GM18520 (cell line): ENCODE results near the gene NPIPA8.
"Not testable (repeated sequence)": the region's sequence is repeated elsewhere in the genome, so short reads cannot be mapped to it uniquely, and the experiment has no call there.

Experiments used
- ATAC-seq: cut with Tn5 transposase; IDR thresholded peaks from one replicate; pipeline ENCODE4 v1.9.1; 2021; ENCODE audit not compliant: unreplicated experiment

NPIPA8 gene

DNA sequence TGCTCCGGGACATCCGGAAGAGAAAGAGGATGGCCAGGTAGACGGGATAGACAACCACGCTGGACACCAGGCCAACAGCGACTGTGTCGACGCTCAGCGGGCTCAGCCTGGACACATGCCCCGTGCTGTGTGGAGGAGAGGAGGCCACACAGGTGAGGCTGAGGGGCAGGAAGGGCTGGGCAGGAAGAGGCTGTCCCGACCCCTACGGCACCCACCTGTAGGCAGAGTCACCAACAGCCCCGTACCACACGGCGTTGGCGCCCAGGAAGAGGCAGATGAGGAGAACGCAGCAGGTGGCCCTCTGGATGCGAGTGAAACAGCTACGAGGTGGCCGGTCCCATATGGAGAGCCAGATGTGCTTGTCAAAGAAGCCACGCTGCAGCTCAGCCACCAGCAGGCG lies at the start of gene NPIPA8:
Gene NPIPA8 (minus strand): TSS at position 101 of the 400 bp plus-strand sequence. CDS start 4,074 bp downstream, outside the sequence.
- ATAC-seq: not testable (repeated sequence)

DNA sequence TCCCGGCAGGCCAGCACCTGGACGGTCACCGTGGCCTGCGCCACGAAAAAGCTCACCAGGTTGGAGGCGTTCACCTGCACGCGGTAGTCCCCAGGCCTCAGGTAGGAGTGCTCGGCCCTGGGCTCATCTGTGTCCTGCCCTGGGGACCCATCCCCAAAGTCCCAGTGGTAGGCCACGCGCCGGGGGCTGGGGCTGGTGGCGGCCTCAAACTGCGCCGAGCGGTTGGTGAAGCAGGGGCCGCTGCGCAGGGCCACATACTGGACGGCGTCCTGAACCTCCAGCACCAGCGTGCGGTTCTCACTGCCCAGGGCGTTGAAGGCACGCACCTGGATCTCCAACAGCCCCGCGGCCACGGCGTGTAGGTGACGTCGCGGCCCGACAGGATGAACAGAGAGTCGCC lies 48.7 kb upstream of the NPIPA8 start:
- ATAC-seq: not testable (repeated sequence)

DNA sequence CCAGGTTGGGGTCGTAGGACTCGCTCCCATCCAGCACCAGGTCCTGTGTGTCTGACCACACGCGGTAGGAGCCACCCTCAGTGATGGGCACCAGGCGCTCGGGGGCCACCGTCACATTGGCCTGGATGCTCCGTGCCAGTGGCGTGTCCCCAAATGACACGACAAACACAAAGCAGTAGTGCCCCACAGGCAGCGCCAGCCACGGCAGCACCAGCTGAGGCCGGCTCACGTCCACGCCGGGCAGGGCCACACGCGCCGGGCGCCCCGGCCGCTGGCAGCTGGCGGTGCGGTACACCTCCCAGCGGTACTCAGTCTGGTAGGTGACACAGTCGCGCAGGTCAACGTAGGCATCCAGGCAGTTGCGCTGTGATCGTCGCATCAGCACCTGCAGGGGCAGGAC lies 48.3 kb upstream of the NPIPA8 start:
- not testable (repeated sequence) for ATAC-seq

DNA sequence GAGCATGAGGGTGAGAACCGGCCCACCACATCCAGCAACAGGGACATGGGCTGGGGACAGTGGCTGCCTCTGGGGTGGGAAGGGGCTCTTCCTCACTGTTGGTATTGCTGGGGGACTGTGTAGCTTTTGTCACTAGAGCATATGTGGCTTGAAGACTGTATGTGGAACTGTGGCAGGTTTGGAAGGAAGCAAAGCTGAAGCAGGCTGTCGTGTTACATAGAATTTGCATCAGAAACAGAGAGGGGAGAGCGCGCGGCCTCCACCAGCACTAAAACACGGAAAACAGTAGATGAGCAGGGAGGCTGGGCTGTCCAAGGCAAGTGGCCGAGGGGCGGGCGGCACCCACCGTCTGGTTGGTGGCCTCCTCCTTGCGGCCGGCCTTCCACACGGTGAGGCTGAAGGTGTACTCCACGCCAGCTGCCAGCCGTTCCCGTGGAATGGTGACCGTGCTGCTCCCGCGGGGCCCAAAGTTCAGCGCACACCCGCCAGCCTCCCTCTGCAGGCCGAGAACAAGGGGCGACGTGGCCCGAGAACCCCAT lies 47.6 kb upstream of the NPIPA8 start:
- not testable (repeated sequence) for ATAC-seq

DNA sequence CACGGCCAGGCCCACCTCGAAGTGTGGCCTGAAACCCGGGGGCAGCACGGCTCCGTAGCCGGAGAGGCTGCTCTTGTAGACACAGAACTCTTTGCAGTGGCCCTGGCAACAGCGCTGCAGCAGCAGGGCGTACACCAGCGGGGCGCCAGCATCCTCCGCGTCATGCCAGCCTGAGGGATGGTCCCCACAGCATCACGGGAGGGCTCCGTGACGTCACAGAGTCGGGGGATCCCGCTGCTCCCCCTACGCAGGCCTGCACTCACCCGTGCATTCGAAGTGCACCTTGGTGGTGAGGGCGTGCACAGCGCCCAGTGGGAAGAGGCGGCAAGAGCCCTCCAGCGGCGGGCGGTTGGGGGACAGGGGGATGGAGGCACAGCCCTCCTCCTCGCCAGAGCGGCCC lies 46.2 kb upstream of the NPIPA8 start:
- not testable (repeated sequence) for ATAC-seq

DNA sequence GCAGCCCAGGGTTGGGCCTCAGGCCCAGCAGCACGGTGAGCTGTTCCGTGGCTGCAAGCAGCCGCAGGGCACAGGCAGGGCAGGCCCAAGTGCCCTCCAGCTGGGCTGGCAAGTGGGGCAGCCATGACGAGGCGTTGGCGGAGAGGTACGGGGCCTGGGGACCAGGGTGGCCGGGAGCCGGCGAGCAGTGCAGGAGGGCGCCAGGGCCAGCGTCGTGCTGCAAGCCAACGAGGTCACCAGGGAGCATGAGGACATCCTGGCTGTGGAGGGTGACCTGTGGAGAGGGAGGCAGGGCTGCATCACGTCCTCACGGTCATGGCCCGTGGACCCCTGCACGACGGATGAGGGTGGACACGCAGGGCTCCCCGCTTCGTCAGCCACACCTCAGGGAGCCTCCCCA lies 11.2 kb upstream of the NPIPA8 start:
- not testable (repeated sequence) for ATAC-seq

DNA sequence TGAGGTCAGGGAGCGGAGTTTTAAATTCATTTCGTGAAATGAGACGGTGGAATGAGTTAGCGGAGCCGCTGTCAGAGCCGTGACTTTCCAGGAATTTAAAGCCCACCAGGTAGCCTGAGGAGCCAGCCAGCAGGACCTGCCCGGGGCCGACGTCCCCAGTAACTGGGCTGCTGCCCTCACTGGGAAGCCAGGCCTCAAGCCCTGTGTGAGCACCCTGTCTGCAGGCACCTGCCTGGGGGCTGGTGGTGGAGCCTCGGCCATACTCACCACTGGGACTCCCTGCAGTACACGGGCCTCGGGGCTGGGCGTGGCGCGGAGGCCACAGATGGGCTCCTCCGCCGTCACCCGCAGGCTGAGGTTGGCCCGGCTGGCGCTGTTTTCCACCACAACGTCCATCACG lies 10.5 kb upstream of the NPIPA8 start:
- not testable (repeated sequence) for ATAC-seq

DNA sequence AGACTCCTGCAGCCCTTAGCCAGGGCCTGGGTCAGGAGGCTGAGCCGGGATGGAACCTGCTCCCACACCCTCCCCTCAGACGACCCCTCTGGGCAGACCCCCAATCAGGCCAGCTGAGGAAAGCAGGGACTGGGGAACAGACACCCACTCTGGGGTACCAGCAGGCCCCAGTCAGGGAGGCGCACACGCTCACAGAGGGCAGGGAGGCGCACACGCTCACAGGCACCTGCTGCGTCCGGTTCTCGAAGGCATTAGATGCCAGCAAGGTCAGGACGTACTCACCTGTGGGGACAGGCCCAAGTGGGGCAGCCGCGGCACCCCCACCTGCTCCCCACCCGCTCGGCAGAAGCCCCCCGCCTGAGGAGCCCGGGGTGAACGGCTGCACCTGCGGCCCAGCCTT lies 8.1 kb upstream of the NPIPA8 start:
- ATAC-seq: not testable (repeated sequence)

DNA sequence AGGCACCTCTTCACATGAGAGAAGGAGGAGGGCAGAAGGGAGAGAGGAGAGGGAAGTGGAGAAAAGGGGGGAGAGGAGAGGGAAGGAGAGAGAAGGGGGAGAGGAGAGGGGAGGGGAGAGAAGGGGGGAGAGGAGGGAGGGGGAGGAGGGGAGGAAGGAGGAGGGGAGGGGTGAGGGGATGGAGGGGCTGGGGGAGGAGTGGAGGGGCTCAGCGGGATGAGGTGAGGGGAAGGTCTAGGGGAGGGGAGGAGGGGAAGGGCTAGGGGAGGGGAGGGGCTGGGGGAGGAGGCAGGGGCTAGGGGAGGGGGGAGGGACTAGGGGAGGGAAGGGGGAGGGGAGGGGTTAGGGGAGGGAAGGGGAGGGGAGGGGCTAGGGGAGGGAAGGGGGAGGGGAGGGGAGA lies 5.5 kb upstream of the NPIPA8 start:
- ATAC-seq: not testable (repeated sequence)

DNA sequence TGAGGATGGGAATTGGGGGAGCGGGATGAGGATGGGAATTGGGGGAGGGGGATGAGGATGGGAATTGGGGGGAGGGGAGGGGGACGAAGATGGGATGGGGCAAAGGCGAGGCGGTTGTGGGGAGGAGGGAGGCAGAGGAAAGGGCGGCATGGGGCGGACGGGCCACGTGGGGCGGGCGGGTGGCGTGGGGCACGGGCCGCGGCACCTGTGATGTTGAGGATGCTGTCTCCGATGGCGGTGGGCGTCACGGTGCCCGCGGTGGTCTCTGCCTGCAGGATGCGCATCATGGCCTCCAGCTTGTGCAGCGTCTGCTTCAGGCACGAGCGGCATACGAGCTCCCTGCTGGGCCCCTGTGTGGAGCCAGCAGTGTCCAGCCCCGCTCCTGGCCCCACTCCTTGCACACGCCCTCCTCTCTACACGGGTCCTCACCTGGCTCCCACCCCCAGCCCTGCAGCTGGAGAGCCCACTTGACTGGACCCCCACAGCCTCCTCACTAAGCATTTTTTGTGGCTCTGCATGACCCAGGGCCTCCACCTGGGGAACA lies 5.0 kb upstream of the NPIPA8 start:
- ATAC-seq: not testable (repeated sequence)

DNA sequence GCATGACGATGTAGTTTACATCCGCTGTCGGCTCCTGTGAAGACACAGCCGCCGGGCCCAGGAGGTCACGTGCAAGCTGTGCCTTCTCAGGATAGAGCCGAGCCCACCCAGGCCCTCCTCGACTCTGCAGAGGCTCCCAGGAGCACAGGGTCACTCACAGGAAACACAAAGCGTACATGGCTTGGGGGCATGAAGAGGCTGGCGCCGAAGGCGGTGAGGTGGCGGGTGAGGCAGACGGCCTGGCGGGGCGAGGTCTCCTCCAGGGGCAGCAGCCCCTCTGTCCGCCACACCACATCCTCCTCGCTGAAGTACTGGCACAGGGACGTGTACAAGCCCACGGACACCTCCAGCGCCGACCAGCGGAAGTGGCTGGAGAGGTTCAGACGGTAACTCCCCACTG lies 2.7 kb upstream of the NPIPA8 start:
- ATAC-seq: not testable (repeated sequence)

DNA sequence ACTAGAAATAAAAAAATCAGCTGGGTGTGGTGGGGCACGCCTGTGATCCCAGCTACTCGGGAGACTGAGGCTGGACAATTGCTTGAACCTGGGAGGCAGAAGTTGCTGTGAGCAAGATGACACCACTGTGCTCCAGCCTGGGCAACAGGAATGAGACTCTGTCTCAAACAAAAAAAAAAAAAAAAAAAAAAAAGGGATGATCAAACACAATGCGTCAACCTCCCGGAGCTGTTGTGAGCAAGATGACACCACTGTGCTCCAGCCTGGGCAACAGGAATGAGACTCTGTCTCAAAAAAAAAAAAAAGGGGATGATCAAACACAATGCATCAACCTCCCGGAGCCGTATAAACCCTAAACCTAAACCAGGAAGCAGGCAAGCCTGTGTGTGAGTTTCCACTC lies 24.7 kb downstream of the NPIPA8 start:
- not testable (repeated sequence) for ATAC-seq

DNA sequence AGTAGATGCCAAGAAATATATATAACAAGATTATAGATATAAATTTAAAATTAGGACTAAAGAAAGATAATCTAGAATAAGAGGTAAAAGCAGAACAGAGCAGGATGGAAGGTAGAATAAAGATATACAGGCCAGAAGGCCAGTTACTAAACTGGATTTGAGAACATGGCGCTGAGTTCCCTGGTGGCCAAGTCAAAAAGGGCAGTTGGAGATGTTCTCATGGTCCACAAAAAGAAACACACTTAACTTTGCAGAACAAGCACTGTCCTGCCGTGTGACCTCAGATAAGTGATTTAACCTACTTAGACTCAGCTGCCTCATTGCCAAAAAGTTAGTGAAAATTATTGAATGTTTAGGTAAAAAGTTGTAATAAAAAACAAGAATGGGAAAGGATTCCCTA lies 27.4 kb downstream of the NPIPA8 start:
- not testable (repeated sequence) for ATAC-seq

DNA sequence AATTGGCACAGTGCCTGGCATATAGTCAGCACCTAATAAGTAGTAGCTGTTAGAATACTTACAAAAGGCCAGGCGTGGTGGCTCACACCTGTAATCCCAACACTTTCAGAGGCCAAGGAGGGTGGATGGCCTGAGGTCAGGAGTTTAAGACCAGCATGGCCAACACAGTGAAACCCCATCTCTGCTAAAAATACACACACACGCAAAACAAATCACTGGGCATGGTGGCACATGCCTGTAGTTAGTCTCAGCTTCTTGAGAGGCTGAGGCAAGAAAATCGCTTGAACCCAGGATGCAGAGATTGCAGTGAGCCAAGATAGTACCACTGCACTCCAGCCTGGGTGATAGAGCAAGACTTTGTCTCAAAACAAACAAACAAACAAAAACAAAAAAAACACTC lies 29.3 kb downstream of the NPIPA8 start:
- not testable (repeated sequence) for ATAC-seq

DNA sequence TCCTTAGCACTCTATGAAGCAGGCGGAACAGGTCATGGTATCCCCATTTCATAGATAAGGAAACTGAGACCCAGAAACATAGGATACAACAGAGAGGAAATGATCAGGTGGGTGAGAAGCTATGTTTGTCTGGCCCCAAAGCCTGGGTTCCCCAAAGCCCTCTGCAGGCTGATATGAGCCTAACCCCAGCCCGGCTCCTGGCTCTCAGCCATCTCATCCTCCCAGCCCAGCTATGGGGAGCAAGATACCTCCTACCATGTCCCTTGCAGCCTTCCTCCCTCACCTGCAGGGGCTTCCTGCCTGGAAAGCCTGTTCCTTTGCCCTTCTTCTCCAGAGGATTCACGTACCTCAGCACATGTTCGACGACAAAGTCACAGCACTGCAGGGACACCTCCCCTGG lies 30.5 kb downstream of the NPIPA8 start:
- not testable (repeated sequence) for ATAC-seq

DNA sequence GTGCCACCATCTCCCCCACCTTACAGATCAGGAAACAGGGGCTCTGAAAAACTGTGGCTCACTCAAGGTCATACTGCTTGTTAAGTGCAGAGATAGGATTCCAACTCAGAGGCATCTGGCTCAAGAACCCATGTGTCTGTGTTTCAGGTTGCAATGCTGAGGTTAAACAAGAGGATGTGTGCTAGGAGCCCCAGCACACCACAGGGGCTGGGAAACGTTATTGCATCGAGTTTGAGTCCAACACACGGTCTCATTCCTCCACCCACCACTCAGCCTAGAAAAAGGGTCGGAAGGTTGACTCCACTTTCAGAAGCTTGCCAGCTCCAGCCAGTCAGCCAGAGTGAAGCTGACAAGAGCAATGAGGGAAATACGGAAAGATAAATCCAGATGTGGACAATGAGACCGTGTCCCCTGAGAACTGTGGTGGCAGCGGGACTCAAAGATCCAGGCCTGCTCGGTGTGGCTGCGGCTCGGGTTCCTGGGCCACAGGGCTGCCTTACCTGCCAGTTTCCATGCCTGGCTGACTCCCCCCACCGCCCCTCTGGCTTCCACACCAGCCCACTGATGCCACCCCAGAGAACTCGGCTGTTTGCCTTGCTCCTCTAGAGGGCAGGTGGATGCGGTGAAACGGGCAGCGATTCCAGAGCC lies 33.4 kb downstream of the NPIPA8 start:
- not testable (repeated sequence) for ATAC-seq

DNA sequence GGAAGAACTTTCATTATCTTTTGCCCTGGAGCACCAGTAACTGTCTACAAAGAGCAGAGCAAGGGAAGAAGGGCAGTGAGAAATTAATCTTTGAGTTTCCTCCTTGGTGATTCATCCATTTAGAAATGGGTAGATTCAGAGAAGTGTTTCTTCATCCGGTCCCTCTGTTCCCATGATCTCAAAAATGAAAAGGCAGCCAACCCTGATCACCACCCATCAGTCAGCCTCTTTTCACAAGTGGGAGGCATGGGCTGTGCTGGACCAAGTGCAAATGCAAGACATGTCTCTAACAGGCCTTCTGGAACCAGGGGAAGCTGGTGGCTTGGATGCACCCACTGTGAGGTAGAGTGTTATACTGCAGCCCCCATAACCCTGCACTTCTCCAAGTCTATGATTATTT lies 38.8 kb downstream of the NPIPA8 start:
- not testable (repeated sequence) for ATAC-seq

DNA sequence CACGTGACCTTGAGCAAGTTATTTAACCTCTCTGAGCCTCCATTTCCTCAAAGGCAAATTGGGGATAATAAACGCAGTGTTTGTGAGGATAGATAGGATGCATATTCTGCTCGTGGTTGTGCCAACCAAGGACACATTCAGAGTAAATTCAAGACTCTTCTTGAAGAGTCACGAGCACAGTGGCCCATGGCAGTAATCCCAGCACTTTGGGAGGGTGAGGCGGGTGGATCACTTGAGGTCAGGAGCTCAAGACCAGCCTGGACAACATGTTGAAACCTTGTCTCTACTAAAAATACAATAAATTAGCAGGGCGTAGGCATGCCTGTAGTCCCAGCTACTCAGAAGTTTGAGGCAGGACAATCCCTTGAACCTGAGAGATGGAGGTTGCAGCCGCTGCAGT lies 39.6 kb downstream of the NPIPA8 start:
- not testable (repeated sequence) for ATAC-seq

DNA sequence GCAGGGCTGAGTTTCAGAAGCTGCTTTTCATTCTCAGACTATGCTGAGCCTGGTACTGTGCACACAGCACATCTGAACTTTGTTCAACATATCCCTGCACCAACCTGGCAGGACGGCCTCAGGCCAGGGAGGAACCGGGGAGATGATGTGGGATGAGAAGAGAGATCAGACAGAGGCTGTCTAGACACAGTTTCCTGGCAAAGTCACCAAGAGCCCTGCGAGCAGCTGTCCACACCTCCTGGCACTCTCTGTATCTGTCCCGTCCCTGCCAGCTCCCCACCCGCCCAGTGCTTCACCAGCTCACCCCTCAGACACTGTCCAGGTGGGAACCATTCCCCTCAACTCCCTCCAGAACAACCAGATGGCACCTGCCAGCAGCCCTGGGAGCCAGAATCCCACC lies 42.2 kb downstream of the NPIPA8 start:
- ATAC-seq: not testable (repeated sequence)

DNA sequence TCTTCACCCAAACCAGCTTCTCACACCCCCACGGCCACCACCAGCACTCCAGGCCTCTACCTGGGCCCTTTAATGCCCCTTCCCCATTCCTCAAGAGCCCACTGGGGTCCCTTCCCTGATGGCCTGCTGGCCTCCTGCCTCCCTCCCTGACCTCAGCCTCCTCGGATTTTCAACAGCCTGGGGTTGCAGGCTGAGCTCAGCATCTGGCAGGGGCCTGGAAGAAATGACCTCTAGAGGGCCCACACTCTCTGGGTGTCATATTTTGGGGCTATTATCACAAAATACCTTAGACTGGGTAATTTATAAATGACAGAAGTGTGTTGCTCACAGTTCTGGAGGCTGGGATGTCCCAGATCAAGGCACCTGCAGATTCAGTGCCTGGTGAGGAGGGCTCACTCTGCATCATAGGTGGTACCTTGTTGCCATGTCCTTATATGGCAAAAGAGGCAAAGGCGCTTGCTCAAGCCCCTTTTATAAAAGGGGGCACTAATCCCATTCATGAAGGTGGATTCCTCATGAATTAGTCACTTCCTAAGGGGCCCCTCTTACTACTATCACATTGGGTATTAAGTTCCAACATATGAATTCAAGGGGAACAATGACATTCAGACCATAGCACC lies 43.1 kb downstream of the NPIPA8 start:
- ATAC-seq: not testable (repeated sequence)

DNA sequence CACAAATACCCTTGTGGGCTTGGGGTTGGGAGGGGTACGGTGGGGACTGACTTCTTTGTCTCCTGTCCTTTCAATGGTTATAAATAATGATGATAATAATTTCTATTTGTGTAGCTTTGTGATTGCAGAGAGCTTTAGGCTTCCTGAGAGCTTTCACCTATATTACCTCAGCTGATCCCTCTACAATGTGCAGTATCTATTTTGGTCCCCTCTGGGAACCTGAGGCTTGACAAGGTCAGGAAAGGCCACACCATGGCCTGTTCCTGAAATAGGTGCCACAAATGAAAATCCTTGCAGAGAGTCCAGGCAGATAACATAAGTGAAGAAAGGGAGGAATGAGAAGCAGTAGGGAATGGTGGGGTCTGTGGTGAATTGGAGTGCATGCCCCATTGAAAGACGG lies 45.6 kb downstream of the NPIPA8 start:
- not testable (repeated sequence) for ATAC-seq

DNA sequence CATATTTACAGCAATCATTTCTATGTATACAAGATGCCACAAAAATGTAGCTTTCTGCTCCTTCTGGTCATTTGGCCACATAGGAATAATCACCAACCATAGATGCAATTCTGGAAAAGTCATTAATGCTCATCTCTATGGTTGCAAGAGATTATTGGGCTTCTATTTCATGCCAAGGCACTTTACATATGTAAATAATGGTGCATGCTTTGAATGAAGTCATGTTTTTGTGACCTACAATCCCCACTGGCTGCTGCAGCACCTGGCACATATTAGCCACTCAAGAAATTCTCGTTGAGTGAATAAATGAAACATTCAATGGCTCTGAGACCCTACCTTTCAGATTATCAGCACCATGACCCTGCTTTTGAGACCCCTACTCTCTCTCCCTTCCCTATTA lies 50.2 kb downstream of the NPIPA8 start:
- not testable (repeated sequence) for ATAC-seq
